B cell (primary cell): Measurements from ENCODE around the gene ATP11A. TPM values are rescaled to one million over a fixed set of nuclear protein-coding genes. Genes with fewer than 3 reads are reported as not detected.

ENCODE experiments used
- ATAC-seq: fragments of 200-7000 bp; cut with Tn5 transposase; one replicate; pipeline ENCODE4 v1.10.0; 2021; ENCODE audit warnings: low read depth, mild to moderate bottlenecking, moderate number of reproducible peaks, moderate library complexity
- CTCF ChIA-PET: fragments of 350-600 bp; sonication (Branson Sonifier 250); formaldehyde crosslinking; loops from one replicate; lab custom pipeline; 2021; ENCODE audit warnings: antibody characterized with exemption, inconsistent platforms; lab: Charles Lee
- POLR2A ChIA-PET: fragments of 350-600 bp; sonication (Branson Sonifier 250); formaldehyde crosslinking; loops from one replicate; lab custom pipeline; 2021; ENCODE audit warnings: antibody characterized with exemption; lab: Charles Lee
- DNase-seq: peaks from one replicate; pipeline ENCODE4 v3.0.0; 2013
- H2AFZ ChIP-seq: 2 replicates; pipeline ENCODE4 v1.6.1; 2012; ENCODE audit warnings: mild to moderate bottlenecking, low read depth, low read length; ENCODE audit not compliant: insufficient read depth, poor library complexity, severe bottlenecking
- H3K27ac ChIP-seq, 2 donors: 1 replicate in 1 of 2; 2 replicates in 1 of 2; pipeline ENCODE4 v1.5.1; 2012 to 2013; ENCODE audit warnings: low read length in 2 of 2, mild to moderate bottlenecking in 2 of 2, moderate library complexity in 1 of 2
- H3K27me3 ChIP-seq, 4 experiments: fragments of 200-600 bp in 1 of 4; sonication (generic) in 1 of 4; replicated peaks in 1 of 4; 1 replicate in 2 of 4; 2 replicates in 2 of 4; pipeline versions ENCODE4 v1.6.1 to v1.7.0; 2013 to 2016; ENCODE audit warnings: low read length in 3 of 4, mild to moderate bottlenecking in 2 of 4, mixed read lengths in 1 of 4, moderate library complexity in 1 of 4; ENCODE audit not compliant: insufficient read depth in 4 of 4, control insufficient read depth in 3 of 4; ENCODE audit errors: control extremely low read depth in 1 of 4
- H3K36me3 ChIP-seq, 2 experiments: replicated peaks in 1 of 2; 1 replicate in 1 of 2; 2 replicates in 1 of 2; pipeline versions ENCODE4 v1.6.1 to v1.7.1; 2013; ENCODE audit warnings: low read length in 1 of 2; ENCODE audit not compliant: insufficient read depth in 2 of 2, control insufficient read depth in 1 of 2; ENCODE audit errors: control extremely low read depth in 1 of 2, extremely low read depth in 1 of 2
- H3K4me1 ChIP-seq, 2 donors: fragments of 200-600 bp in 1 of 2; sonication (generic) in 1 of 2; 1 replicate in 1 of 2; 2 replicates in 1 of 2; pipeline versions ENCODE4 v1.5.1 to v1.6.1; 2013 to 2017; ENCODE audit warnings: low read length in 2 of 2; ENCODE audit not compliant: control insufficient read depth in 2 of 2, insufficient read depth in 2 of 2
- H3K4me2 ChIP-seq: replicated peaks from 2 replicates; pipeline ENCODE3; 2012; ENCODE audit warnings: mild to moderate bottlenecking, low read depth, low read length; ENCODE audit not compliant: poor library complexity, severe bottlenecking
- H3K4me3 ChIP-seq, 5 experiments: fragments of 200-600 bp in 1 of 5; sonication (generic) in 1 of 5; 1 replicate in 3 of 5; 2 replicates in 2 of 5; pipeline versions ENCODE4 v1.5.1 to v1.7.0; 2011 to 2016; ENCODE audit warnings: low read length in 4 of 5, mild to moderate bottlenecking in 4 of 5, low read depth in 2 of 5, control low read depth in 1 of 5, moderate library complexity in 1 of 5; ENCODE audit not compliant: insufficient read depth in 1 of 5; ENCODE audit errors: control extremely low read depth in 1 of 5, extremely low read depth in 1 of 5
- H3K79me2 ChIP-seq: fragments of 200-600 bp; sonication (generic); one replicate; pipeline ENCODE4 v1.6.0; 2016; ENCODE audit warnings: low read length; ENCODE audit not compliant: control insufficient read depth, insufficient read depth
- H3K9ac ChIP-seq: fragments of 200-600 bp; sonication (generic); 2 replicates; pipeline ENCODE4 v1.6.1; 2017; ENCODE audit warnings: mild to moderate bottlenecking, low read length, moderate library complexity
- H3K9me3 ChIP-seq, 3 donors: one replicate each; pipeline versions ENCODE4 v1.6.1 to v1.7.1; 2013; ENCODE audit warnings: low read length in 2 of 3; ENCODE audit not compliant: control insufficient read depth in 2 of 3, insufficient read depth in 1 of 3; ENCODE audit errors: control extremely low read depth in 1 of 3
- H4K20me1 ChIP-seq: 2 replicates; pipeline ENCODE4 v1.6.0; 2012; ENCODE audit warnings: mild to moderate bottlenecking, low read length; ENCODE audit not compliant: insufficient read depth, control insufficient read depth, poor library complexity, severe bottlenecking
- H3K27ac Mint-ChIP-seq: one replicate; pipeline ENCODE4 v1.8.0; 2021; ENCODE audit warnings: mixed read lengths
- H3K27me3 Mint-ChIP-seq: one replicate; pipeline ENCODE4 v1.8.0; 2021; ENCODE audit warnings: mixed read lengths
- H3K4me1 Mint-ChIP-seq: one replicate; pipeline ENCODE4 v1.8.0; 2021; ENCODE audit warnings: mixed read lengths
- H3K4me3 Mint-ChIP-seq: one replicate; pipeline ENCODE4 v1.8.0; 2021; ENCODE audit warnings: mixed read lengths
- H3K9me3 Mint-ChIP-seq: one replicate; pipeline ENCODE4 v1.8.0; 2022; ENCODE audit warnings: mixed read lengths; ENCODE audit not compliant: insufficient read depth
- CTCF ChIP-seq: fragments of 200-600 bp; IDR thresholded peaks from one replicate; pipeline ENCODE4 v1.8.0; 2022; ENCODE audit warnings: antibody characterized with exemption, mild to moderate bottlenecking
- EZH2 ChIP-seq: IDR thresholded peaks from 2 replicates; pipeline ENCODE4 v1.6.1; 2012; ENCODE audit warnings: borderline replicate concordance, low read depth, mild to moderate bottlenecking, moderate library complexity, low read length; ENCODE audit not compliant: insufficient read depth, poor library complexity, severe bottlenecking
- WGBS: methylation state at CpG from one replicate; pipeline ENCODE4 v1.1.5; 2013; ENCODE audit warnings: missing lambda C conversion rate; ENCODE audit not compliant: insufficient coverage; 5-methylcytosine and 5-hydroxymethylcytosine counted together
- intact Hi-C: fragments of 100-400 bp; cut with micrococcal nuclease; formaldehyde crosslinking; loops from one replicate; pipeline ENCODE4 v1.10.0; 2022
- polyA plus RNA-seq: library from polyadenylated mRNA; depleted of rRNA; stranded (reverse); fragments of >200 nt; gene quantifications from 2 replicates; pipeline ENCODE4 v1.2.3, GENCODE V29; 2012
- total RNA-seq, 2 donors: library from RNA; stranded (reverse); fragments of 120-200 nt in 1 of 2; gene quantifications; 1 replicate in 1 of 2; 2 replicates in 1 of 2; pipeline versions ENCODE4 v1.2.3 to v1.2.4, GENCODE V29; 2013 to 2022

The ATP11A gene
- total and polyA plus RNA-seq, 2 donors (not counting 1 experiment from before 2014, with no cell fraction given) = 36.9 to 60.3 TPM

GRCh38 chr13:112846411-112847115, 156.7 kb downstream of the ATP11A start:
- H3K4me1 ChIP-seq = no peaks in the 10 kb centered on the region
- no peak overlapping the region for H3K4me2 ChIP-seq
- Mint-ChIP-seq H3K4me3 (no peak overlapping the region), H3K27me3 (no peaks in the 10 kb centered on the region), H3K9me3 (no peaks in the 10 kb centered on the region), H3K4me1 (no peaks in the 10 kb centered on the region), H3K27ac (no peak overlapping the region)
- ChIA-PET CTCF (no interaction called here), POLR2A (no interaction called here)
- no peaks in the 10 kb centered on the region for H3K27me3 ChIP-seq
- H3K79me2 ChIP-seq = no peaks in the 10 kb centered on the region
- H3K4me3 ChIP-seq = no peak overlapping the region
- DNase-seq (no peak), ATAC-seq (no peak)
- WGBS = over 99% methylated on average over 21 of the region's 23 CpGs
- peaks cover 0 to 14% (median 0%) of the 10 kb centered on the region in 3 donors for H3K9me3 ChIP-seq
- H3K36me3 ChIP-seq = peaks cover 0 to 5% of the 10 kb centered on the region in 2 experiments
- intact Hi-C loops = no loop called here
- H4K20me1 ChIP-seq = no peaks in the 10 kb centered on the region
- H2AFZ ChIP-seq = no peak overlapping the region
- H3K27ac ChIP-seq = no peak overlapping the region
- no peak for TF ChIP-seq CTCF
- TF ChIP-seq EZH2 = no peak
- H3K9ac ChIP-seq = no peak overlapping the region

- no peak overlapping the region for H3K4me3 ChIP-seq
- H3K27ac ChIP-seq = no peak overlapping the region
- H3K27ac Mint-ChIP-seq = no peak overlapping the region
- no peaks in the 10 kb centered on the region for H3K27me3 ChIP-seq
- H3K9ac ChIP-seq = no peak overlapping the region
- no peak overlapping the region for H2AFZ ChIP-seq
- no peak overlapping the region for H3K4me3 Mint-ChIP-seq
- no peaks in the 10 kb centered on the region for H3K4me1 Mint-ChIP-seq
- H3K36me3 ChIP-seq = peaks cover 0 to 15% of the 10 kb centered on the region in 2 experiments
- no peaks in the 10 kb centered on the region for H4K20me1 ChIP-seq
- CTCF ChIA-PET = no interaction called here
- H3K9me3 Mint-ChIP-seq = no peaks in the 10 kb centered on the region
- WGBS = 100% methylated on average over 4 of the region's 6 CpGs
- H3K27me3 Mint-ChIP-seq = no peaks in the 10 kb centered on the region
- POLR2A ChIA-PET = no interaction called here
- DNase-seq (no peak), ATAC-seq (no peak)
- intact Hi-C loops = no loop called here
- no peak overlapping the region for H3K4me2 ChIP-seq
- H3K4me1 ChIP-seq = no peaks in the 10 kb centered on the region
- TF ChIP-seq CTCF (no peak), EZH2 (no peak)
- H3K9me3 ChIP-seq = peaks cover 0 to 11% (median 0%) of the 10 kb centered on the region in 3 donors
- H3K79me2 ChIP-seq = no peaks in the 10 kb centered on the region
These were observed 159.7 kb downstream of the ATP11A start for GRCh38 chr13:112849500-112849899.
